Medulla oblongata (tissue), 1 donor: ENCODE data around the gene ABCD3.
"Not testable (repeated sequence)": the region's sequence is repeated elsewhere in the genome, so short reads cannot be mapped to it uniquely, and the experiment has no call there.

Source experiments
- DNase-seq: peaks from one replicate; pipeline ENCODE4 v3.0.0-alpha.2; 2015; ENCODE audit errors: extremely low spot score

Gene ABCD3

GRCh38 chr1:94413311-94413710, 4.9 kb upstream of the ABCD3 start:
- DNase-seq = no peak

DNA sequence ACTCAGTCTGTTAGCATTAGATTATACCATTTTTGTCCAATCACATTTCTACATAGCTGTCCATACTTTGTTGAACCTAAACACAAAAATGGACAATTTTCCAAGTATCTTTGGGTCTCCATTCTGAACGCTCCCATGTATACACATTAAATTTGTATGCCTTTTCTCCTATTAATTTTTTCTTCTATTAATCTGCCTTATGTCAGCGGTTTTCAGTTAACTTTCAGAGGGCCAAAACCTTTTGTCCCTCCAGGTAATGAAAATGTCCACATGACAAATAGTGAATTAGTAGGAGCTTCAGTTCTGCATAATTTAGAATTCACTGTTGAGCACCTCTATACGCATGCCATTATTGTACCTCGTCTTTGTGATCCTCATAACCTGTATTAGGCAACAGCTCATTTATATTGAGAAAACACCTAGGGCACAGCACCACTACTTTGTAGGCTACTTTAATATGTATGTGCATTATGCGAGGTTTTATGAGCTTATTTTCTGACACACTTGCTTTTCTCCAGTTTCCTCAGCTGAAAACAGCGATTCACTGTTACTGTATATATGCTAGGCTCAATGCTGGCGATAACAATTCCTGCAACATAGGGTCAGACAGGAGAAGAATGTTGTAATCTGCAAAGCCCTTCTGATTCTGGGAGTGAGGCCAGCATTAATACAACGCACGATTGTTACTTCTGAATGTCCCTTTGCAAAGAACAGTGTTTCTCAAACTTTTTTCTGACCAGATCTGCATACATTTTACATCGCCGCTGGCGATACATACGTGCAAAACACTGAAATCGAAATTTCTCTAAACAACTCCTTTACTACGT, 1.1 kb upstream of the ABCD3 start:
- DNase-seq = peak; percentile 95

GRCh38 chr1:94417728-94417977, 536 bp upstream of the ABCD3 start:
- DNase-seq = no peak

- DNase-seq = peak; percentile 71
These were observed 771 bp downstream of the ABCD3 start for GRCh38 chr1:94418664-94419655.

DNA sequence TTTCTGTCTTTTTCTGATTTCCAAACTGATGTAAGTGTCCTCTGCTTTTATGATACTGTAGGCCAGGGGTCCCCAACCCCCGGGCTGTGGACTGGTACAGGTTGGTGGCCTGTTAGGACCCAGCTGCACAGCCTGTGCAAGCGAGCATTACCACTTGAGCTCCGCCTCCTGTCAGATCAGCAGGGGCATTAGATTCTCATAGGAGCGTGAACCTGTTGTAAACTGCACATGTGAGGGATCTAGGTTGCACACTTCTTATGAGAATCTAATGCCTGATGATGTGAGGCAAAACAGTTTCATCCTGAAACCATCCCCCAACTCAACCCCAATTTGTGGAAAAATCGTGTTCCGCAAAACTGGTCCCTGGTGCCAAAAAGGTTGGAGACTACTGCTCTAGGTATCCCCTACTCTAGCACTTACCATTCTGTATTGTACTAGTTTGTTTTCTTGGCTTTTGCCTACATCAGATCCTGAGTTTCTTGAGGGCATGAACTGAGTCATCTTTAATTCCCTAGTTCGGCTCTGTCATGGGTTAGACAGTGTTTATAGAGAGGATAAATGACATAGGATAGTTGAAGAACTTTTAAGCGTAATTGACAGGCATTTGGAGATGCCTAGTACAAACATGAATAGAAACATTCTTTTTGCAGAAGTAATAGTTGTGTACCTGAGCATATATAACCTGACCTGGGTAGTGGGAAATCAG, 4.1 kb downstream of the ABCD3 start:
- no peak for DNase-seq

- DNase-seq = no peak
These were observed 7.8 kb downstream of the ABCD3 start for GRCh38 chr1:94425821-94426484.

DNA sequence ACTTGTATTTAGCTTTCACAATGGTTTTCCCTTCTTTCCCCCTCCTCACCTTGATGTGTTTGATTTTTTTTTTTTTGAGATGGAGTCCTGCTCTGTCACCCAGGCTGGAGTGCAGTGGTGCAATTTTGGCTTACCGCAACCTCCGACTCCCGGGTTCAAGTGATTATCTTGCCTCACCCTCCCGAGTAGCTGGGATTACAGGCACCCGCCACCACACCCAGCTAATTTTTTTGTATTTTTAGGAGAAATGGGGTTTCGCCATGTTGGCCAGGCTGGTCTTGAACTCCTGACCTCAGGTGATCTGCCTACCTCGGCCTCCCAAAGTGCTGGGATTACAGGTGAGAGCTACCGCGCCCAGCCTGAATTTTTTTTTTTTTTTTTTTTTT, 8.3 kb downstream of the ABCD3 start:
- DNase-seq = not testable (repeated sequence)

- no peak for DNase-seq
These were observed 10.3 kb downstream of the ABCD3 start for GRCh38 chr1:94428441-94428840.

DNA sequence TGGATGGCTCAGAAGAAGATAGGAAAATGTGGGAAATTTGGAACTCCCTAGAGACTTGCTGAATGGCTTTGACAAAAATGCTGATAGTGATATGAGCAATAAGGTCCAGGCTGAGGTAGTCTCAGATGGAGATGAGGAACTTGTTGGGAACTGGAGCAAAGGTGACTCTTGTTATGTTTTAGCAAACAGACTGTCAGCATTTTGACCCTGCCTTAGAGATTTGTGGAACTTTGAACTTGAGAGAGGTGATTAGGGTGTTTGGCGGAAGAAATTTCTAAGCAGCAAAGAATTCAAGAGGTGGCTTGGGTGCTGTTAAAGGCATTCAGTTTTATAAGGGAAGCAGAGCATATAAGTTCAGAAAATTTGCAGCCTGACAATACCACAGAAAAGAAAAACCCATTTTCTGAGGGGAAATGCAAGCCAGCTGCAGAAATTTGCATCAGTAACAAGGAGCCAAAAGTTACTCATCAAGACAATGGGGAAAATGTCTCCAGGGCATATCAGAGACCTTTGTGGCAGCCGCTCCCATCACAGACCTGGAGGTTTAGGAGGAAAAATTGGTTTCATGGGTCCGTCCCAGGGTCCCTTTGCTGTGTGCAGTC, 10.8 kb downstream of the ABCD3 start:
- not testable (repeated sequence) for DNase-seq

DNA sequence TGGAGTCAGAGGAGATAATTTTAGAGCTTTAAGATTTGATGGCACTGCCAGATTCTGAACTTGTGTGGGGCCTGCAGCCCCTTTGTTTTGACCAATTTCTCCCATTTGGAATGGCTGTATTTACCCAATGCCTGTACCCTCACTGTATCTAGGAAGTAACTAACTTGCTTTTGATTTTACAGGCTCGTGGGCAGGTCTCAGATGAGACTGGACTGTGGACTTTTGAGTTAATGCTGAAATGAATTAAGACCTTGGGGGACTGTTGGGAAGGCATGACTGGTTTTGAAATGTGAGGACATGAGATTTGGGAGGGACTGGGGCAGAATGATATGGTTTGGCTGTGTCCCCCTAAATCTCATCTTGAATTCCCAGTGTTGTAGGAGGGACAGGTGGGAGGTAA, 11.9 kb downstream of the ABCD3 start:
- not testable (repeated sequence) for DNase-seq

DNA sequence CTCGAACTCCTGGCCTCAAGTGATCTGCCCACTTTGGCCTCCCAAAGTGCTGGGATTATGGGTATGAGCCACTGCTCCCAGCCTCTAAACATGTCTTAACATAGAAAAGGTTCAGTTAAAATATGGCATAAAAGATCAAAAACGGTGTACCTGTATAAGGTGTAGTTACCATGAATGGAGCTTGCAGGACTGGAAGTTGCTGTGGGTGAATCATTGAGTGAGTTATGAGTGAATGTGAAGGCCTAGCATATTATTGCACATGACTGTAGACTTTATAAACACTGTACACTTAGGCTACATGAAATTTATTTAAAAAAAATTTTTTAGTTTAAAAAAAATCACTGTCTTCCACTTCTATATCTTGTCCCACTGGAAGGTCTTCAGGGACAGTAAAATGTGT, 15.7 kb downstream of the ABCD3 start:
- DNase-seq = no peak

- DNase-seq = no peak
These were observed 16.3 kb downstream of the ABCD3 start for GRCh38 chr1:94434365-94435045.

GRCh38 chr1:94438692-94439276, 20.6 kb downstream of the ABCD3 start:
- no peak for DNase-seq

GRCh38 chr1:94440088-94440487, 21.9 kb downstream of the ABCD3 start:
- DNase-seq = no peak

DNA sequence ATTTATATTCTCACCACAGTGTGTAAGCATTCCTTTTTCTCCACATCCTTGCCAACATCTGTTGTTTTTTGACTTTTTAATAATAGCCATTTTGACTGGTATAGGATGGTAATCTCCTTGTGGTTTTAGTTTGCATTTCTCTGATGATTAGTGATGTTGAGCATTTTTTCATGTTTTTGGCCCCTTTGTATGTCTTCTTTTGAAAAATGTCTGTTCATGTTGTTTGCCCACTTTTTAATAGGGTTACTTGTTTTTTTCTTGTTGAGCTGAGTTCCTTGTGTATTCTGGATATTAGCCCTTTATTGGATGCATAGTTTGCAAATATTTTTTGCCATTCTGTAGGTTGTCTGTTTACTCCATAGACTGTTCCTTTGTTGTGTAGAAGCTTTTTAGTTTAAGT, 24.9 kb downstream of the ABCD3 start:
- DNase-seq = not testable (repeated sequence)

DNA sequence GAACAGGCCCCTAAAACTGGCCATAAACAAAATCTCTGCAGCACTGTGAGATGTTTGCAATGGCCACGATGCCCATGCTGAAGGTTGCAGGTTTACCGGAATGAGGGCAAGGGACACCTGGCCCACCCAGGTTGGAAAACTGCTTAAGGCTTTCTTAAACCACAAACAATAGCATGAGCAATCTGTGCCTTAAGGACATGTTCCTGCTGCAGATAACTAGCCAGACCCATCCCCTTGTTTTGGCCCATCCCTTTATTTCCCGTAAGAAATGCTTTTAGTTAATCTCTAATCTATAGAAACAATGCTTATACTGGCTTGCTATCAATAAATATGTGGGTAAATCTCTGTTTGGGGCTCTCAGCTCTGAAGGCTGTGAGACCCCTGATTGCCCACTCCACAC, 26.6 kb downstream of the ABCD3 start:
- not testable (repeated sequence) for DNase-seq

DNA sequence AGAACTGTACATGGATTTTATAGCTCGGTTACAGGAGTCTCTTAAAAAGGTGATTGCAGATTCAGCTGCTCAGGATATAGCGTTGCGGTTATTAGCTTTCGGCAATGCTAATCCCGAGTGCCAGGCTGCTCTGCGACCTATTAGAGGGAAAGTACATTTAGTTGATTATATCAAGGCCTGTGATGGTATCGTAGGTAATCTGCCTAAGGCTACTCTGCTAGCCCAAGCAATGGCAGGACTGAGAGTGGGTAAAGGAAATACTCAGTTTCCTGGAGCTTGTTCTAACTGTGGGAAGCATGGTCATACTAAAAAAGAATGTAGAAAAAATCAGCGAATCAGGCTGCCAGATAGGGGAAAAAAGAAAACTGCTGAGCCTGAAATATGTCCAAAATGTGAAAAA, 27.5 kb downstream of the ABCD3 start:
- DNase-seq = not testable (repeated sequence)

DNA sequence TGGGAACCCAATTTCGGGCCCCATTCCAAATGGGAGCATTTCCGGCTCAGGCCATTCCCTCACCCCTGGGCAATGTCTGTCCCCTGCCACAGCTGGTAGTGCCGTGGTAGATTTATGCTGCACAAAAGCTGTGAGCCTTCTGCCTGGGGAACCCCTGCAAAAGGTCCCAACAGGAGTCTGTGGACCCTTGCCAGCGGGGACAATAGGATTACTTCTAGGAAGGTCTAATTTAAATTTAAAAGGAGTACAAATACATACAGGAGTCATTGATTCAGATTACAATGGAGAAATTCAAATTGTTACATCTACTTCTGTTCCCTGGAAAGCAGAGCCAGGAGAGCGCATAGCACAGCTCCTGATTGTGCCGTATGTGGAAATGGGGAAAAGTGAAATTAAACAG, 28.0 kb downstream of the ABCD3 start:
- DNase-seq = not testable (repeated sequence)

DNA sequence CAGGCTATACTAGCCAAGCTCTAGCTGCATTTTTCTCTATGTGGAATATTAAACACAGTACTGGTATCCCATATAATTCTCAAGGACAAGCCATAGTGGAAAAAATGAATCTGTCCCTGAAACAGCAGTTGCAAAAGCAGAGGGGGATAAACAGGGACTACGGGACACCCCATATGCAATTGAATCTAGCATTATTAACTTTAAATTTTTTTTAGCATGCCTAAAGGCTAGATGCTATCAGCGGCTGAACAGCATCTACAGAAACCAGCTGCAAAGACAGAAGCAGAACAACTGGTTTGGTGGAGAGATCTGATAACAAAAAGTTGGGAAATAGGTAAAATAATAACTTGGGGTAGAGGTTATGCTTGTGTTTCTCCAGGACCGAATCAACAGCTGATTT, 30.6 kb downstream of the ABCD3 start:
- DNase-seq = not testable (repeated sequence)

DNA sequence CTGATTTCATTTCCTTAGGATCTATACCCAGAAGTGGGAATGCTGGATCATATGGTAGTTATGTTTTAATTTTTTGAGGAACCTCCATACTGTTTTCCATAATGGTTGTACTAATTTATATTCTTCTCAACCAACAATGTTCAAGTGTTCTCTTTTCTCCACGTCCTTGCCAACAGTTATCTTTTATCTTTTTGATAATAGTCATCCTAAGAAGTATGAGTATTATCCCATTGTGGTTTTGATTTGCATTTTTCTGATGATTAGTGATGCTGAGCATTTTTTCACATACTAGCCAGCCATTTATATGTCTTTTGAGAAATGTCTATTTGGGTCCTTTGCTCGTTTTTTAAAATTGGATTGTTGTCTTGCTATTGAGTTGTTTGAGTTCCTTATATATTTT, 38.5 kb downstream of the ABCD3 start:
- no peak for DNase-seq
